Activated CD8-positive, alpha-beta memory T cell treated with anti-CD3 and anti-CD28 coated beads, Interleukin-2, amount 10 ng/mL, durations not matched to agents 7 days and 5 days (primary cell): Measurements from ENCODE around the gene PHACTR3. TPM values are rescaled to one million over a fixed set of nuclear protein-coding genes. Genes with fewer than 3 reads are reported as not detected.

ENCODE experiments used
- ATAC-seq: fragments of 150-1000 bp; cut with Tn5 transposase; one replicate; pipeline ENCODE4 v1.10.0; 2021; ENCODE audit warnings: moderate library complexity
- CTCF ChIA-PET: fragments of 350-600 bp; sonication (Branson Sonifier 250); formaldehyde crosslinking; loops from one replicate; lab custom pipeline; 2021; ENCODE audit warnings: antibody characterized with exemption; lab: Charles Lee
- DNase-seq: peaks from one replicate; pipeline ENCODE4 v3.0.0-alpha.2; 2020
- H3K27ac Mint-ChIP-seq: one replicate; pipeline ENCODE4 v1.8.0; 2021; ENCODE audit warnings: mild to moderate bottlenecking, mixed read lengths
- H3K27me3 Mint-ChIP-seq: one replicate; pipeline ENCODE4 v1.8.0; 2021; ENCODE audit warnings: mixed read lengths
- H3K36me3 Mint-ChIP-seq: one replicate; pipeline ENCODE4 v1.8.0; 2021; ENCODE audit warnings: mild to moderate bottlenecking, mixed read lengths
- H3K4me1 Mint-ChIP-seq: one replicate; pipeline ENCODE4 v1.8.0; 2021; ENCODE audit warnings: mixed read lengths
- H3K4me3 Mint-ChIP-seq: one replicate; pipeline ENCODE4 v1.8.0; 2021; ENCODE audit warnings: mild to moderate bottlenecking, moderate library complexity, mixed read lengths
- H3K9me3 Mint-ChIP-seq: one replicate; pipeline ENCODE4 v1.8.0; 2022; ENCODE audit warnings: low read depth, mixed read lengths
- total RNA-seq, 2 experiments: library from RNA; stranded (reverse); gene quantifications; one replicate each; pipeline ENCODE4 v1.2.3, GENCODE V29; 2021

PHACTR3 gene
- total RNA-seq, 2 experiments from 2014 or later: not detected

DNA sequence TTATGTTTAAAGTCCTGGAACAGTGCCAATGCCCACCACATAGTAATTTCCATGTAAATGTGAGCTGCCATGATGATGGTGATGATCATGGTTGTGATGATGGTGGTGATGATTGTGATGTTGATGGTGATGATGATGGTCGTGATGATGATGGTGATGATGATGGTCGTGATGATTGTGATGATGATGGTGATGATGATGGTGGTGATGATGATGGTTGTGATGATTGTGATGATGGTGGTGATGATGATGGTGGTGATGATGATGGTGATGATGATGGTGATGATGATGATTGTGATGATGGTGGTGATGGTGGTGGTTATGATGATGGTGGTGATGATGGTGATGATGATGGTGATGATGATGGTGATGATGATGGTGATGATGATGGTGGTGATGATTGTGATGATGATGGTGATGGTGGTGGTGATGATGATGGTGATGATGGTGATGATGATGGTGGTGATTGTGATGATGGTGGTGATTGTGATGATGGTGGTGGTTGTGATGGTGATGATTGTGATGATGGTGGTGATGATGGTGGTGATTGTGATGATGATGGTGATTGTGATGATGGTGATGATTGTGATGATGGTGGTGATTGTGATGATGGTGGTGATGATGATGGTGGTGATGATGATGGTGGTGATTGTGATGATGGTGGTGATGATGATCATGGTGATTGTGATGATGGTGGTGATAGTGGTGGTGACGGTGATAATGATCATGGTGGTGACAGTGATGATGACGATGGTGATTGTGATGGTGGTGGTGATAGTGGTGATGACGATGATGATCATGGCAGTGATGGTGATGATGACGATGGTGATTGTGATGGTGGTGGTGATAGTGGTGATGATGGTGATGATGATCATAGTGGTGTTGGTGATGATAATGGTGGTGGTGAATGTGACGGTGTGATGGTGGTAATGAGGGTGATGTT, 82.3 kb downstream of the PHACTR3 start:
- no peak overlapping the region for H3K4me3 Mint-ChIP-seq
- DNase-seq (no peak), ATAC-seq (no peak)
- no peaks in the 10 kb centered on the region for H3K9me3 Mint-ChIP-seq
- no peaks in the 10 kb centered on the region for H3K27me3 Mint-ChIP-seq
- H3K4me1 Mint-ChIP-seq: no peaks in the 10 kb centered on the region
- CTCF ChIA-PET: no interaction called here
- H3K36me3 Mint-ChIP-seq: no peaks in the 10 kb centered on the region
- no peak overlapping the region for H3K27ac Mint-ChIP-seq

- Mint-ChIP-seq H3K9me3 (no peaks in the 10 kb centered on the region), H3K4me1 (no peaks in the 10 kb centered on the region)
Observed at GRCh38 chr20:59688356-59688755, 84.0 kb downstream of the PHACTR3 start.

GRCh38 chr20:59688999-59689398, 84.7 kb downstream of the PHACTR3 start:
- DNase-seq (no peak), ATAC-seq (no peak)
- H3K9me3 Mint-ChIP-seq: no peaks in the 10 kb centered on the region
- H3K4me1 Mint-ChIP-seq: no peaks in the 10 kb centered on the region
- no peaks in the 10 kb centered on the region for H3K36me3 Mint-ChIP-seq
- H3K27ac Mint-ChIP-seq: no peak overlapping the region
- H3K27me3 Mint-ChIP-seq: peaks cover 3% of the 10 kb centered on the region
- CTCF ChIA-PET: no interaction called here
- no peak overlapping the region for H3K4me3 Mint-ChIP-seq

More at GRCh38 chr20:59688356-59688755, 84.0 kb downstream of the PHACTR3 start:
- H3K36me3 Mint-ChIP-seq: no peaks in the 10 kb centered on the region
- DNase-seq: no peak
- no peak for ATAC-seq
- CTCF ChIA-PET: no interaction called here
- peaks cover 3% of the 10 kb centered on the region for H3K27me3 Mint-ChIP-seq
- no peak overlapping the region for H3K27ac Mint-ChIP-seq
- H3K4me3 Mint-ChIP-seq: no peak overlapping the region

GRCh38 chr20:59690101-59690500, 85.8 kb downstream of the PHACTR3 start:
- no peak overlapping the region for H3K27ac Mint-ChIP-seq
- ATAC-seq: no peak

GRCh38 chr20:59690976-59691375, 86.6 kb downstream of the PHACTR3 start:
- Mint-ChIP-seq H3K4me1 (no peaks in the 10 kb centered on the region), H3K4me3 (no peak overlapping the region), H3K27ac (no peak overlapping the region), H3K27me3 (peaks cover 3% of the 10 kb centered on the region), H3K9me3 (no peaks in the 10 kb centered on the region), H3K36me3 (no peaks in the 10 kb centered on the region)
- ATAC-seq (no peak), DNase-seq (no peak)
- CTCF ChIA-PET: no interaction called here

More at GRCh38 chr20:59690101-59690500, 85.8 kb downstream of the PHACTR3 start:
- Mint-ChIP-seq H3K36me3 (no peaks in the 10 kb centered on the region), H3K4me1 (no peaks in the 10 kb centered on the region), H3K27me3 (peaks cover 3% of the 10 kb centered on the region), H3K9me3 (no peaks in the 10 kb centered on the region), H3K4me3 (no peak overlapping the region)
- no peak for DNase-seq
- CTCF ChIA-PET: no interaction called here

DNA sequence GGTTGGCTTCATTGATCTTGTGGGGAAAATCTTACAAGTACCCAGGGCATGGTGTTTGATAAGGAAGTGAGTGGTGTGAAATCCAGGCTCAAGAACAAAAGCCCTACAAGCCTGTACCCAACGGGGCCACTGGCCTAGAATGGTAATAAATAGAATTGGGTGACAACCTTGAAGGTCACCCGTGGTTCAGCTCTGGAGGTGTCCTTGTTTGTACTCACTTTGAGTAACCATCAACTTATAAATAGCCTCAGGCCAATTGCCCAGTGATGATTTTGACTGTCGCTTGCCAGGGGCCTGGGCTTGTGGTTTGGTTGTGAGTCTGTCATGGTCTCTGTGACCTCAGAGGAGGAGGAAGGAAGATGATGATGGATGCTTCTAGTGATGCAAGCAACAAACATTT, 87.8 kb downstream of the PHACTR3 start:
- H3K4me1 Mint-ChIP-seq: no peaks in the 10 kb centered on the region
- H3K27me3 Mint-ChIP-seq: peaks cover 3% of the 10 kb centered on the region
- no peak overlapping the region for H3K4me3 Mint-ChIP-seq
- ATAC-seq: no peak
- no peak overlapping the region for H3K27ac Mint-ChIP-seq
- no peaks in the 10 kb centered on the region for H3K9me3 Mint-ChIP-seq
- no peak for DNase-seq
- CTCF ChIA-PET: no interaction called here
- no peaks in the 10 kb centered on the region for H3K36me3 Mint-ChIP-seq

- Mint-ChIP-seq H3K27me3 (peaks cover 3% of the 10 kb centered on the region), H3K4me1 (no peaks in the 10 kb centered on the region), H3K36me3 (no peaks in the 10 kb centered on the region), H3K4me3 (no peak overlapping the region), H3K9me3 (no peaks in the 10 kb centered on the region), H3K27ac (no peak overlapping the region)
- ATAC-seq (no peak), DNase-seq (no peak)
- CTCF ChIA-PET: no interaction called here
Observed at GRCh38 chr20:59693587-59693986, 89.2 kb downstream of the PHACTR3 start.

DNA sequence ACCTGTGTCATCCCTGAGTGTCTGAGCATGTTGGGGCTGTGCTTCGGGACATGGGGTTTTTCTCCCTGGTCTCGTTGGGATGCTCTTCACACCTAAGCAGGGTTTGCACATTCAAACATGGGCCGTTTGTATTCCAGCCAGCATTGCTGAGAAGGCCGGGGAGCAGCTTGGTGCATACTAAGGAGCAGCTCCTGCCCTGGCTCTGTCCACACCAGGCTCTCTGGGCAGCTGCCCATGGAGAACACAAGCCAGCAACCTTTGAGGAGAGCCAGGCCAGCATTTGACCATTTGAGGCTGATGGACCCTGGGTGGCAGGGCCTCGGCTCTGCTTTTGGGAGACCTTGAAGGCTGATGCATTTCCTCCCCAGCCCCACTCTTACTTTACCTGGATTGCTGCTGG, 92.1 kb downstream of the PHACTR3 start:
- no peaks in the 10 kb centered on the region for H3K4me1 Mint-ChIP-seq
- H3K4me3 Mint-ChIP-seq: no peak overlapping the region
- H3K27me3 Mint-ChIP-seq: peaks cover 3% of the 10 kb centered on the region
- ATAC-seq (no peak), DNase-seq (no peak)
- CTCF ChIA-PET: no interaction called here
- H3K9me3 Mint-ChIP-seq: no peaks in the 10 kb centered on the region
- H3K36me3 Mint-ChIP-seq: no peaks in the 10 kb centered on the region
- H3K27ac Mint-ChIP-seq: no peak overlapping the region

DNA sequence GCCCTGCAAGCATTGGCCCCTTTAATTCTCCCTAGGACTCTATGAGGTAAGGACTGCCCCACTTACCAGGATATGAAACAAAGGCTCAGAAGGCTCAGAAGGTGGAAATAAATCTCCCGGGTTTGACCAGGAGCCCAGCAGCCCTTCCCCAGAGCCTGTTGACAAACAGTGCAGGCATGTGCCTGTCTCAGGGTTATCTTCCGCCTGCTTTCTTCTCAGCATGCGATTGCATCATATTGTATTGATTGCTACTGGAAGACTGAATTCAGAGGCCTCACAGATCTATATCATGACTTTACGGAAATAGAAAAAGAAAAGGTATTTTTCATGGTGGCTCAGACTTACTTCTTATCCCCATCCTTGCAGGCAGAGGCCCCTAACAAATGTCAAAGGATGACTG, 92.7 kb downstream of the PHACTR3 start:
- Mint-ChIP-seq H3K27me3 (peaks cover 2% of the 10 kb centered on the region), H3K27ac (no peak overlapping the region), H3K36me3 (no peaks in the 10 kb centered on the region), H3K9me3 (no peaks in the 10 kb centered on the region), H3K4me1 (no peaks in the 10 kb centered on the region), H3K4me3 (no peak overlapping the region)
- CTCF ChIA-PET: no interaction called here
- ATAC-seq: no peak
- DNase-seq: no peak

DNA sequence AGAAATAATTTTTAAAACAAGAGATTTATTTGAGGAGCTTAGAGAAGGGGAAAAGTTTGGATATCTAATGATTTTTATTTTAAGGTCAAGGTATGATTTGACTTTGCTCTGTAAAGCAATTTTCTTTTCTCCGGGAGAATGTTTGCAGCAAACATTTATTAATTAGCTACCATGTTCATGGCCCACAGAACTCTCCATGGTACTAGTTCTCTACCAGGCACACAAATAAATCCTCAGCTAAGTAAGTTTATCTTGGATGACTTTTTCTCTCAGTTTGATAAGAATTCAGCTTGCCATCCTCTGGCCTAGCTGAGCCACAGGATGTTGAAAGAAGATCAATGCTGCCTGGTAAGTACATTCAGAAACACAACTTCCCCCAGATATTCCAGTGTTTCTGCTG, 94.3 kb downstream of the PHACTR3 start:
- Mint-ChIP-seq H3K4me3 (no peak overlapping the region), H3K9me3 (no peaks in the 10 kb centered on the region), H3K4me1 (no peaks in the 10 kb centered on the region), H3K27ac (no peak overlapping the region), H3K36me3 (no peaks in the 10 kb centered on the region), H3K27me3 (peaks cover 8% of the 10 kb centered on the region)
- DNase-seq (no peak), ATAC-seq (no peak)
- CTCF ChIA-PET: no interaction called here

DNA sequence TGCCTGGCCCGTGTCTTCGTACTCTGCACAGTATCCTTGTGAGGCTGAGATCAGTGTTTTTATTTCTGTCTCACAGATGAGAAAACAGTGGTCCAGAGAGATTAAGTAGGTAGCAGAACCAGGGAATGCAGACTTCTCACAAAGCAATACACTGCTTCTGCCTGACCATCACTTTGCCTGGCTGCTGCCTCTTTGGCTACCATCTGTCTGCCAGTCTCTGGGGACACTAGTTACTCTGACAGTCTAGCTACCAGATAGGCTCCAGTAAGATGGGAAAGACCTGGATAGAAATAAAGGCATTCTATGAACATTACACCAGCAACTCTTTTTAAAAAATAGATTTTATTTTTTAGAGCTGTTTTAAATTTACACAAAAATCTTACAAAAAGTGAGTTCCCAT, 96.9 kb downstream of the PHACTR3 start:
- H3K36me3 Mint-ChIP-seq: no peaks in the 10 kb centered on the region
- no peak for DNase-seq
- CTCF ChIA-PET: no interaction called here
- peaks cover 9% of the 10 kb centered on the region for H3K27me3 Mint-ChIP-seq
- no peak overlapping the region for H3K4me3 Mint-ChIP-seq
- H3K27ac Mint-ChIP-seq: no peak overlapping the region
- no peaks in the 10 kb centered on the region for H3K9me3 Mint-ChIP-seq
- ATAC-seq: no peak
- no peaks in the 10 kb centered on the region for H3K4me1 Mint-ChIP-seq

DNA sequence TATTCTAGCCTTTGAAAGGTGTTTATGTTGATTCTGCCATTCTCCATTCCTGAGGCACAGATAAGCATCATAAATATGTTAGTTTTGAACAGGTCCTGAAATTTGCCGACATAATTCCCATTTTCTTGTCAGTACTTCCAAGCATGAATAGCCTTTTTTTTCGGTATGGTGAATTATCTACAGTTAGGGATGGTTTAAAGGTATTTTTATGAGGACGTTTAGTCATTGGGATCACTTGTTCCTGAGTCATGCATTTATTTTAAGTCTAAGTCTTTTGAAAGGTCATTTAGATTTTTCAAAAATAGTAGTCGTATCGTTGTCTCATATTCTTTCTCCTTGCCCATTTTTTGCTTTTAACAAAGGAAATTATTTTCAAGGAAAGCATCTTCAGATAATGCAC, 98.7 kb downstream of the PHACTR3 start:
- CTCF ChIA-PET: no interaction called here
- no peak overlapping the region for H3K4me3 Mint-ChIP-seq
- H3K27ac Mint-ChIP-seq: no peak overlapping the region
- peaks cover 9% of the 10 kb centered on the region for H3K27me3 Mint-ChIP-seq
- ATAC-seq: no peak
- DNase-seq: no peak
- H3K4me1 Mint-ChIP-seq: no peaks in the 10 kb centered on the region
- no peaks in the 10 kb centered on the region for H3K36me3 Mint-ChIP-seq
- H3K9me3 Mint-ChIP-seq: no peaks in the 10 kb centered on the region

DNA sequence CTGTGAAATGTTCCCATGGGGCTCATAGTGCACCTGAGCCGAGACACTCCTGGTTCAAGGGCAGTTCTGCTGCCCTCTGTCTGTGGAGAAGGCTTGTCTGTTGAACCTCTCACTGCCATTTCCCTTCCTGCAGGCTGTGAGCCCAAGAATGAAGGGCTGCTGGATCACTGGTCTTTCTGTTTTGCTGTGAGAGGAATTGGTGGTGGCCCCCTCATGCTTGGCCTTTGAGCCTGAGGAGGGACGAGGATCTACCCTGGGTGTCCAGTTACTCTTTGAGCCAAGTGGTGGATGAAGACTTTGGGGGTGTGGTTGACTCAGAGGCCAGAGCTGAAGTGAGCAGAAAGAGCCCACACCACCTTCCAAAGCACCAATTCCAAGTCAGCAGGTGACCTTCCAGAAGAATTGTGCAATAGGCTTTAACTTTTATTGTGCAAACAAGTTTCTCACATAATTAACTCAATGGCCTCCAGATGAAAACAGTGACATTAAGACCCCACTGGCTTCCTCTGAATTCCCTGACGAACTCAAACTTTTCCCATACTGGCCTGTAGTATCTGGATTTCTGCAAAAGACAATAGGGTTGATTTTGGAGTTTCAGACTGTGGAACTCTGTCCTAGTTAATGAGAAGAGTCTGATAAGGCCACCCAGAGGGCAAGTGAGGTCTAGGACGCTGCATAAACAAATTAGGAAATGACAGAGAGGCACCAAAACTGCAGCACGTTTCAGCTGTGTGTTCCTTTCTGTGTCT, 101.5 kb downstream of the PHACTR3 start:
- DNase-seq (no peak), ATAC-seq (no peak)
- Mint-ChIP-seq H3K4me3 (no peak overlapping the region), H3K27me3 (peaks cover 12% of the 10 kb centered on the region), H3K27ac (no peak overlapping the region), H3K4me1 (no peaks in the 10 kb centered on the region), H3K36me3 (no peaks in the 10 kb centered on the region), H3K9me3 (no peaks in the 10 kb centered on the region)
- CTCF ChIA-PET: no interaction called here

DNA sequence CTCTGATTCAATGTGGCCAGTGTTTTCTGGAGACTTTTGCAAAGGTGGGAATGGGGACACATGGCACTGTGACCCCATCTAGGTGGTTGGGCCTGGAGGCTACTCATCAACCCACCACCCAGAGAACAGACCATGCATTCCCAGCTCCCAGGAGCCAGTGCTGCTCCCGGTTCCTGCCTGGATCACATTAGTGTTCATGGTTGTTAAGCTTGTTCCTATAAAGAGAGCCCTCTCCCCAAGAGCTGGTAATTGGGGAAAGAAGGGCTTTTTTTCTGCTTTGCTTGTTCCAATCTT, 102.0 kb downstream of the PHACTR3 start:
- Mint-ChIP-seq H3K4me3 (no peak overlapping the region), H3K27ac (no peak overlapping the region), H3K4me1 (no peaks in the 10 kb centered on the region), H3K27me3 (peaks cover 12% of the 10 kb centered on the region), H3K36me3 (no peaks in the 10 kb centered on the region), H3K9me3 (no peaks in the 10 kb centered on the region)
- CTCF ChIA-PET: no interaction called here
- no peak for ATAC-seq
- DNase-seq: no peak
